Measurements from ENCODE around the gene SCNN1B.

DNA sequence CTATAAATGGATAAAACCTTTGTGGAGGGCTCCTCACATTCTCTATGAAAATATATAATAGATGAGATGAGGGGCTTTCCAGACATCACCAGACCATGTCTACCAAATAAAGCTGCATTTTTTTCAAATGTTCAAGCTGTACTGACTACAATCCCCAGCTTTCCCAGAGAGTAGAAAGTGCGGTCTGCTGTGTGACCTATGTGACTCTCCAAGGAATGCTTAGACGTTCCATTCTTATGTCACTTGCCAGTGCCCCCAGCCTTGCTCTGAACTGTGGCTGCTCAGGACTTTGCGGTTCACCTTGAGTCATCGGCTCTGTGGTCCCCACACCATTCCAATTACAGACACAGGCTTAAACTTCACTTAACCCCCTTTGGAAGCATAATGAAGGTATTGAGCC lies 47.8 kb upstream of the SCNN1B start:
- no peak for TF ChIP-seq TCF7L2 (IDR thresholded peaks at IDR 0.05; ENCODE audit: borderline replicate concordance, low read depth, low read length)
- TF ChIP-seq CTCF (tag by site-specific recombination; IDR thresholded peaks at IDR 0.05): no peak
- no peak for TF ChIP-seq ZNF140 (tag by site-specific recombination; IDR thresholded peaks at IDR 0.05)
- no peak for TF ChIP-seq YY1 (tag by site-specific recombination; IDR thresholded peaks at IDR 0.05)
- no peak for TF ChIP-seq ZNF510 (tag by site-specific recombination; IDR thresholded peaks at IDR 0.05; ENCODE audit: insufficient replicate concordance)
- TF ChIP-seq KLF10 (tag by site-specific recombination; IDR thresholded peaks at IDR 0.05): no peak
- no peak for TF ChIP-seq KLF7 (tag by site-specific recombination; IDR thresholded peaks at IDR 0.05; ENCODE audit: borderline replicate concordance)
- TF ChIP-seq ZNF747 (tag by site-specific recombination; IDR thresholded peaks at IDR 0.05): no peak
- TF ChIP-seq ZFP41 (tag by site-specific recombination; IDR thresholded peaks at IDR 0.05; ENCODE audit: borderline replicate concordance): no peak
- no peak for TF ChIP-seq ZNF184 (tag by site-specific recombination; IDR thresholded peaks at IDR 0.05)
- no peak for TF ChIP-seq SETDB1 (IDR thresholded peaks at IDR 0.05; ENCODE audit: insufficient read length, low read length)
- TF ChIP-seq MYNN (tag by site-specific recombination; IDR thresholded peaks at IDR 0.05; ENCODE audit: borderline replicate concordance): no peak

All from HEK293 (cell line).